NCI-H1436 (cell line): ENCODE results near the gene DNAH7.
"Not testable (repeated sequence)": the region's sequence is repeated elsewhere in the genome, so short reads cannot be mapped to it uniquely, and the experiment has no call there.

Source experiments
- DNase-seq: peaks from one replicate; lab custom pipeline; 2025; lab: John Stamatoyannopoulos, UW

DNAH7 gene

DNA sequence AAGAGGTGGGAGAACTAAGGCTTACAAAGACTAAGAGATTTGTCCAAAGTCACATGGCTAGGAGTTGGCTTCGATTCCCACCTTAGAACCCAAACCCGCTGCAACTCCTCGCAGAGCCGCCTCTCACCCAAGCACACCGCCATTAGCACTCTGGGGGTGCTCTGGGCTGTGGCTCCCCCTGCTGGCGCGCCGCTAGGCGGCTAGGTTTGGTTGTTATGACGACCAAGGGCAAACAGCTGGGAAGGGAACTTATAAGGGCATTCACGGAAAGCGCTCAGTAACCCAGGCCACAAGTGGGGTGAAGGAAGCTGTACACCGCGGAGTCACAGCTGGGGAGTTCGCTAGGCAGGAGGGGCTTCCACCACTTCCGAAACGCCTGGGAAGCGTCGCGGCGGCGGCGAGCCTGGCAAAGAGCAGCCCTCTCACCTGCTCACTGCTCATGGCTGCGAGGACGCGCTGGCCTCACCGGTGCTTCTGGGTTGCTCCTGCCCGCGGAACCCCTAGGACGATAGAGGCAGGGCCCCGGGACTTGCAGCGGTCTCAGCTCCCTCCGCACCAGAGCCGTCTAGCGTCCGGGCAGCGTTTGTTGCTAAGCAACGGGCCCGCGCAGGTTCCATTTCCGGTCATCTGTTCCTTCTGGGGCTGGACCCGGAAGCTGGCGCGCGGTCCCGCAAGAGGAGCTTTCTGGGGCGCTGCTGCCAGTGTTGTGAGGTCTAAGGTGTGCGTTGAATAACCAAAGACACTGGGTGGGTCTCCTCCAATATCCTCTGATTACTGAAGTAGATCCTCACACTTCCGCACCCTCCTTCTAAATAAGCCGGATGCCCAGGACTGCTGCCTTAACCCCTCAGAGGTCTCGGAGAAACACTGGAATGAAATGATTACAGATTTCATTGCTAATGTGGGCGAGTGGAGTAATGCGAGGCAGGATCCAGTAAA, at the start of gene DNAH7:
Gene DNAH7, minus strand, starts transcription at position 567 of the 939 bp plus-strand sequence. Its CDS starts 126 bp downstream, at position 441.
- peak; percentile 61 for DNase-seq

DNA sequence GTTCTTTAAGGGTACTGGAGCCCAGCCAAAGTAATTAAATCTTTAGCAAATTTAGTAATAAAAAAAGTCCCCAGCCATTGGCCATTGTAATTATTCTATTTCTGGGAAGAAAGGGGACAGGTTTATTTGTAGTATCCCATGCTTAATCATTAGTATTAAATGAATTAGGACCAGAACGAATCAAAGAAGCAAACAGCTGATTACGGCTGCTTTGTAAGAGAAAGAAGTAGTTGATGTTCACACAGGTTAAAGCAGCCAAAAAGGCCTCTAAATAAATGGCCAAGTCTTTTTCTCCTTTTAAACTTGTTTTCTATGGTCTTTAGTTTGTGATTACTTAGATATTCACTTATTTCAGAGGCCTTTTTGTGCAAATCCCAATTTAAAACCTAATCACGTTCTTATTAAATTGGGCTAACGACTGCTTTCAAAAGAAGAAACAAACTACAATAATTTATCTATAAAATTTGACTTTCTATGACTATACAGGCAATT, 48.6 kb upstream of the DNAH7 start:
- no peak for DNase-seq

DNA sequence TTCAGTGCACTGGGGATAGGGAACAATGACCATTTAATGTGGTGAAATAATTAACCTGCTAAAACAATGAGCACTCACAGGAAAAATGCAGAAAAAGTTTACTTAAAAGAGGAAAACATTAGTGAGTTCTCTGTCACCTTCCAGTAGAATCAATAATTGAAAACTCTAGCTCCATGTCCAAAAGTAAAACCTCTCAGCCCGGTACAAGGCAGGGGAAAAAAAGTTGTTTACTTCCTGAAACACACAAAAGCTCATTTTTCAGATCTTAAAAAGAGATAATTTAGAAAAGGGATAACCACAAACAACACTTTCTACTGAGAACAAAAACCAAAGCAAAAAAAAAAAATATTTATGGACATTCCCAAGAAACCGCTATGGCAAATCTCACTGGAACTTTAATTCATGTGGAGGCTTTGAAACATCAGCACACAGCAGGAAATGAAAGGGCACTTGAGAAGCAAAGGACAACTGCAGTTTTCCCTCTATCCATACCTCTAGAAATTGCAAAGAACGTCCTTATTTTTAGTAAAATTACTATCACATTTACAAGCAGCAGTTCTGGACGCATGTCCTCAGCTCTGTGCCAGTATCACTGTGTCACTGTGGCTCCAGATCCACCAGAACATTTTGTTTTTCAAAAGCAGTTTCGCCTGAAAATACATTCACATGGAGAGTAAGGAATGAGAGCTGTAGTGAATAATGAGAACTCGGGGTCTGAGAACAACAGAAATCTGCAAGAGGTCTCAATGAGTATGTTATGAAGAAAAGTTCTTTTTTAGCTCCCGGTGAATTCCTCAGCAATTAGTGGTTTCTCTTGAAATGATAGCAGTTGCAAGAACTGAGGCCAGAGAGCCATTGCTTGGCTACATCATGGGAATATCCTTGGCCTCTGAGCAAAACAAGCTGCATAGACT, 44.7 kb upstream of the DNAH7 start:
- no peak for DNase-seq

DNA sequence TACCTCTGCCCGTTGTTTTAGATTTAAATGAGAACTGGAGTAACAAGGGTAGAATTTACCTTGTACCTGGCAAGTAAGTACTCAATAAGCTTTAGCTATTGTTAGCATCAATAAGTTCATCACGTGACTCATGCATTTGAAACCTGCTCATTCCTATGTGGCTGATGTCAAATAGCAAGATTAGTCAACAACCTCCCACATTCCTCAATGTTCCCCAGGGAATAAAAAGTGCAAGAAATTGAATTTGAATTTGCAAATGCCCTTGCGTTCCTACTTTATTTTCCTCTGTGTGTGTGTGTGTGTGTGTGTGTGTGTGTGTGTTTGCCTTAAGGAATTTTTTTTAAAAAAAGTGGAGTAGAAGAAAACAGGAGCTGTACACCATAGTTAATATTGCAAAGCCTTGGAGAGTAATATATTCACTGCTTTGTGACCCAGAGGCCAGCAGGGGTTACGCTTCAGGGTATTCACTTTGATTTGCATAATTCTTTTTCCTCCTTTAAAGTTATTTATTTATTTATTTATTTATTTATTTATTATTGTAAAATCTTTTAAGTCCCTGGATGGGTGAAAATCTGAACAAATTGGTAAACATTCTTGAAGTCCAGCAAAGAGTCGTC, 43.9 kb upstream of the DNAH7 start:
- DNase-seq = no peak

DNA sequence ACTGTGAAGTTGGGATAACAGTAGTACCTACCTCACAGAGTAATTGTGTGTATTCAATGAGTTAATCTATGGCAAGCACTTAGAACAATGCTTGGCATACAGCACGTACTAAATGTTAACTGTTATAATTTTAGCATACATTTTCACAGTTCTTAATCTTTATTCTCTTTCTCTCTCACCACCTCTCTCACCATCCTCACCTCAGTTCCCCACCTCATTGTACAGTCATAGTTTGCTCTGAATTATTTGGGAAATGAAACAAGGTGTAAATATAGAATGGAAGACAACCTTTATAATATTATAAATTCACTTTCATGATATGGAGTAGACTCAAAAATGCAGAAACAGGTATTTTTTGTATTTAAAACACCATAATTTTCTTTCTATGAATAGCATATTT, 40.0 kb upstream of the DNAH7 start:
- DNase-seq = no peak

DNA sequence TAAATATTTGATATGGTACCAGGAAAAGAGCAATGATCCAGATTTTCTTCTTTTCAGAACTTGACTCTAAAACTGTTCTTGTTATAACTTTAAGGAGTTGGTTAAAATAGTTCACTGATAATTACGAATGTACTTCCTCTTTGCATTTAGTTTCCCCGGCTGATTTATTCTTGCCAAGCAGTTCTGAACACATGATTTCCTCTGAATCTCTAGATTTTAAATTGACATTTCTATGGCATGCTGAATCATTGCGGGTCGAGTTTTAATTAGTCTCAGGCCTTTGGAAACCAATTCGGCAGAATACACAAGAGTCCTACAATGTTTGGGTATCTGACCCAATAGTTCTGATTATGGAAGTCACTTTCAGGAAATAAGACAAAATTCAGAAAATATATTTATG, 37.3 kb upstream of the DNAH7 start:
- no peak for DNase-seq

DNA sequence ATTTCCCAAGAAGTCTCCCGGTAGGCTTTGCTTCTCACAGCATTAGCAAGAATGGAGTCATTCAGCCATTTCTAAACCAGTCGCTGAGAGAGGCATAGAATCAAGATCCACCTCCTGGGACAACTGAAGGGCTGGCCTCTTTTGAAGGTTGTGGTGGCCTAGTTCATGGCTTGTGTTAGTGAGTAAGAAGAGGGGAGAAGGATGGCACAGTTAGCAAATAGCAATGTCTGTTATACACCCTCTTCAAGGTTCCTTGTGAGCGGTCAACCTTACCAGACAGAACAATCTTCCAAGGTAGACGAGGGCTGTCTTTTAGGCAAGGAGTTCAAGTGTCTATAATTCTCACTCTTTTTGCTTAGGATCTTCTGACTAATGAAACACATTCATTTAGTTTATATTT, 35.4 kb upstream of the DNAH7 start:
- no peak for DNase-seq

DNA sequence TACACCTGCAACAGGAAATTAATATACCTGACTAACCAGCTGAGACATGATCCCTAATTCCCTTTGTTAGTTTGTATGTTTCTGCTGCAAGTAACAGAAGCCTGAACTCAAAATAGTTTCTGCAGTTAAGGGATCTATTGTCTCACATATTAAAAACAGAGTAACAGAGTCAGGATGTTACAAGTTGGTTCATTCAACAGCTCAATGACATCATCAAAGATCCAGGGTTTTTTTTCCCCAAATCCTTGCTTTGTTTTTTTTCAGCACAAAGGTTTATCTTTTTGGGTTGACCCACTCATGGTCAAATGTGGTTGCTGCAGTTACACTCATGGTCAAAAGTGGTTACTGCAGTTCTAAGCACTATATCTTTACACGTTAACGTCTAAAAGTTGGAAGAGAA, 35.0 kb upstream of the DNAH7 start:
- no peak for DNase-seq

DNA sequence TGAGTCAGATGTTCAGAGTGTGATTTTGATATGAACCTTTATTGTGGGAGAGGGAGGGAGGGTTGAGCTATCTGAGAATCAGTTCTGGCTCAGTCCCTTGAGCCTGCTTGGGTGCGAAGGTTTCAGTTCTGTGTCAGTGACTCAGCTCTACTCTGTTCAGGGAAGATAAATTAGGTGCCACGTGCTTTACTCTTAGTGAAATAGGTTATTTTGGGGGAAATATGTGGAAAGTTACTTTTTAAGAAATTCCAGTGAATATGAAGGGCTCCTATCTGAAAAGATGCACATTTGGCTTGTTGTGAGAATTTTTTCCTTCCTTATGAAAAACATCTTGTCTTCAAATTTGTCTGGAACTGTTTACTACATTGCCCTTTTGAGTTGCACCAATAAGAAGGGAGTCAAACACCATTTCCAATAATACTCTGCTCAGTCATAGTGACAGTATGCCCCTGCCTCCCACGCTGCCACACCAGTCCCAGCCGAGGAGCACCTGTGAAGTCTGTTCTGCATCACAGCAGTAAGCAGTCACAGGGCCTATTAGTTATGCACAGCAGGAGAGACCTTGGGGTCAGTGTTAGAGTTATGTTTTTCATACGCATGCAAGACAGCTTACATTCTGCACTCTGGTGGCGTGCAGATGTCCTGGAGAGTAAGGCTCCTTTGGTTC, 32.8 kb upstream of the DNAH7 start:
- DNase-seq = no peak

DNA sequence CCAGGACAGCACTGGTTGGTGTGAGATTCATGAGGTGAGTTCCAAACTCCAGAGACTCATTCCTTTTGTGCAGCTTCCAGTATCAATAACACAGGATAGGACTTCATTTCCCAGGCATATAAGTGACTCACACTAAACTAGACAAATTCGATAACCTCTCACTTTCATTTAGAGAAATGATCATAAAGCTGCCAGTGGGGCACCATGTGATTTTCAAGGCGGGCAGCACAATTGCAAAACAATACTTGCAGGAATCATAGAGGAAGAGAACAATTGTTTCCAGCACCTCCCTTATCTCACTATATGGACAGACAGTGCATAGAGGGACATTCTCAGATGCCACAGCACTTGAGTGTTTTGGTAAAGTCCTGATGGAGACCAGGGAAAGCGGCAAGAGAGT, 31.3 kb upstream of the DNAH7 start:
- DNase-seq = no peak

DNA sequence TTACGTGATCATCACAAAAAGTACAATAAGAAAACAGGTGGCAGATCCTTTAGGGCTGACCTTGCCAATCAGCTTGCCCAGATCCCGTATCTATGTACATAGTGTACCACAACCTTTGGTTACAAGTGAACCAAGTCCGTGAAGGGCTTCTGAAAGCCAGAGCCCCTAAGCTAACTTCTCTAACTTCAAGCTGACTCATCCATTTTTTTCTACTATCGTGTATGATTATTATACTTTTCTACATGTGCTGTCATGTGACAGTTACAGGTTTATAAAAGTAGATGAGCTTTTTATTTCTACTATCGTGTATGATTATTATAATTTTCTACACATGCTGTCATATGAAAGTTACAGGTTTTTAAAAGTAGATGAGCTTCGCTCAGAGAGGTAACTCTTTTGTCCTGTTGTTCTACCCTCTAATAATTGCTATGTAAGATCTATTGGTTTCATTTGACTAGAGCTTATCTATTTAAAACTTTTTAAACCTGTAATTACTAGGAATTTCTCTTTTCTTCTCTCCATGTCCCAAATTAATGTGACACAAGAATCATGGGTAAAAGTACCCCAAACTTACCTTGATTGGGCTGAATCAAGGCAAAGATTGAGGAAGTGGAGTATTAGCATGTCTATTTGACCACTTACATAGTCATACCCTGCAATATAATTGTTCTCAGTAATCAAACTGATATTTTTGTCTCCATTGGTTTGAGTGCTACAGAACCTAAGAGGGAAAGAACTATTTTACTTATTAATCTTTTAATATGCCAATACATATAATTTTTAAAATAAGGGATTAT, 29.4 kb upstream of the DNAH7 start:
- DNase-seq = no peak

DNA sequence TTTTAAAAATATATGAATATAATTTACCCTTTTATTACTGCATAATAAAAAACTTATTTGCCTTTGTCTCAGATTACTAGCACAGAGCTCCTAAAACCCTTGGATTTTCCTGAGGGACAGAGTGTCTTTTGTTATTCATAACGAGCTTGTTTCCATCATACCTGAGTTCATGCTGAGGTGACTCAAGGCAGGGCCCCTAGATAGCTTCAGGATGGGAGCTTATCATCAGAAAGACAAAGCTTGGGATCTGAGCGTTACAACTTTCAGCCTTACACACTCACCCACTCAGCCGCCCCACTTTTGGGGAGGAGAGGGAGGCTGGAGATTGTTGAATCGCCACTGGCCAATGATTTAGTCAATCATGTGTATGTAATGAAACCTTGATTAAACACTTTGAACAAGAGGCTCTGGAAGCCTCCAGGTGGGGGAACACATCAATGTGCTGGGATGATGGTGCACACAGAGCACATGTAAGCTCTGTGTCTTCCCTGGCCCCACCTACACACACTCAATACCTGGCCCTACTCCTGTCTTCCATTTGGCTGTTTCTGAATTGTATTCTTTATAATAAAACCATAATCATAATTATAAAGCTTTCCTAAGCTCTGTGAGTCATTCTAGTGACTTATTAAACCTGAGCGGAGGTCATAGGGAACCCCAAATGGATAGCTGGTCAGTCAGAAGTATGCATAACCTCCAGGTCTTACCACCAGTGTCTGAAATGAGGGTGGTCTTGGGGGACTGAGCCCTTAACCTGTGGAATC, 28.5 kb upstream of the DNAH7 start:
- DNase-seq = no peak

DNA sequence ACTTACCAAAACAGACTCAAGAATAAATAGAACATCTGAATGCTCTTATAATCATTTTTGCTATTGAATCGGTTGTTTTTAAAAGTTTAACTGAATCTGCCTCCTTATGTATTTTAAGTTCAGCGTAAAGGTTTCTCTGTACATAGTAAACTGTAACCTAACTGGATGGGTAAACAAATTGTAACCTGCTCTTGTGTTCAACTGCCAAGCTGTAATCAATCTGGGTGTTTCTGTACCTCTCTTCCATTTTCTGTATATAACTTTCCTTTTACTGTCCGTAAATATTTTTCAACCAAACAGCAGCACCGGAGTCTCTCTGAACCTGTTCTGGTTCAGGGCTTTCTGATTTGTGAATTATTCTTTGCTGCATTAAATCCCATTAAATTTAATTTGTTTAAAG, 27.6 kb upstream of the DNAH7 start:
- DNase-seq = no peak

DNA sequence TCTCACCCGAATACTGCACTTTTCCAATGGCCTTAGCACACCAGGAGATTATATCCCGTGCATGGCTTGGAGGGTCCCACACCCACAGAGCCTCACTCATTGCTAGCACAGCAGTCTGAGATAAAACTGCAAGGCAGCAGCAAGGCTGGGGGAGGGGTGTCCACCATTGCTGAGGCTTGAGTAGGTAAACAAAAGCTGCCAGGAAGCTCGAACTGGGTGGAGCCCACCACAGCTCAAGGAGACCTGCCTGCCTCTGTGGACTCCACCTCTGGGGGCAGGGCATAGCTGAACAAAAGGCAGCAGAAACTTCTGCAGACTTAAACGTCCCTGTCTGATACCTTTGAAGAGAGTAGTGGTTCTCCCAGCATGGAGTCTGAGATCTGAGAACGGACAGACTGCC, 20.8 kb upstream of the DNAH7 start:
- DNase-seq = not testable (repeated sequence)

DNA sequence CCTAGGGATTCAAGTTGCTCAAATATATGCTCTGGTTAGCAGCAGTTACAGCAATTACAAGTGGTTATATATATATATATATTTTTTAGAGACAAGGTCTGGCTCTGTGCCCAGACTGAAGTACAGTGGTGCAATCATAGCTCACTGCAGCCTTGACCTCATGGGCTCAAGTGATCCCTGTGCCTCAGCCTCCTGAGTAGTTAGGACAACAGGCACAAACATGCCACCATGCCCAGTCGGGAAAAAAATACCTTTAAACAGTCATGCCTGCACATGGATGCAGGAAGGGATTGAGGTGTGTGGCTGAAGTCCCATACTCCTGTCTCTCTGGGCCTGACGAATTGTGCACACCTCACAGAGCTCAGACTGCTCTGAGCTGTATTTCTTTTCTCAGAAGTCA, 19.6 kb upstream of the DNAH7 start:
- no peak for DNase-seq

DNA sequence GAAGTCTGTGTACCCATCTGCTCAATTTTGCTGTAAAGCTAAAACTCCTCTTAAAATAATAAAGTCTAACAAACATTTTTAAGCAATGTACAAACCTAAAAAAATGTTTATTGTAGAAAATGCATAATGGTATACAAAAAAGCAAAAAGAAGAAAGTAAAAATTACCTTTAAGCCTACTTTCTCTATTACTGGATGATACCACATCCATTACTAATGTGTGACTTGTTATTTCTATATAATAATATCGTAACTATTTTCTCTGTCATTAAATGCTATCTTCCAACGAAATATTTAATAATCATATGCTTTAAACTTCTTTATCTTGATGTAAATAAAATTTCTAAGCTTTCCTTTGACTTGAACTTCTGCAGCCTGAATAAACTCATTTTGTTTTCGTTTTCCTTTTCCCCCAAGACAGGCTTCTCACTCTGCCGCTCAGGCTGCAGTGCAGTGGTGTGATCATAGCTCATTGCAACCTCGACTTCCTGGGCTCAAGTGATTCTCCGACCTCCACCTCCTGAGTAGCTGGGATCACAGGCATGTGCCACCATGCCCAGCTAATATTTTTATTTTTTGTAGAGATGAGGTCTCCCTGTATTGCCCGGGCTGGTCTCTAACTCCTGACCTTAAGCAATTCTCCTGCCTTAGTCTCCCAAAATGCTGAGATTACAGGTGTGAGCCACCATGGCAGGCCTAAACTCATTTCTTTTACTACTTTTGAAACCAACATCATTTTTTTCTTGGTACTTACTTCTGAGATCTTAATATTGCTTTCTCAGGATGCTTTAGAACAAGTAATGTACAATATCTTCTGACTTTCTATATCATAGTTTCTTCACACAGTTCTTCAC, 18.1 kb upstream of the DNAH7 start:
- DNase-seq = no peak

DNA sequence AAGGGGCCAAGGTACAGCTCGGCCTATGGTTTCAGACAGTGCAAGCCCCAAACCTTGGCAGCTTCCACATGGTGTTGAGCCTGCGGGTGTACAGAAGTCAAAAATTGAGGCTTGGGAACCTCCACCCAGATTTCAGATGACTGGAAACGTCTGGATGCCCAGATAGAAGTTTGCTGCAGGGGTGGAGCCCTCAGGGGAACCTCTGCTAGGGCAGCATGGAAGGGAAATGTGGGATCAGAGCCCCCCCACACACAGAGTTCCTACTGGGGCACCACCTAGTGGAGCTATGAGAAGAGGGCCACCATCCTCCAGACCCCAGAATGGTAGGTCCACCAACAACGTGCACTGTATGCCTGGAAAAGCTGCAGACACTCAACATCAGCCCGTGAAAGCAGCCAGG, 15.0 kb upstream of the DNAH7 start:
- DNase-seq = no peak

DNA sequence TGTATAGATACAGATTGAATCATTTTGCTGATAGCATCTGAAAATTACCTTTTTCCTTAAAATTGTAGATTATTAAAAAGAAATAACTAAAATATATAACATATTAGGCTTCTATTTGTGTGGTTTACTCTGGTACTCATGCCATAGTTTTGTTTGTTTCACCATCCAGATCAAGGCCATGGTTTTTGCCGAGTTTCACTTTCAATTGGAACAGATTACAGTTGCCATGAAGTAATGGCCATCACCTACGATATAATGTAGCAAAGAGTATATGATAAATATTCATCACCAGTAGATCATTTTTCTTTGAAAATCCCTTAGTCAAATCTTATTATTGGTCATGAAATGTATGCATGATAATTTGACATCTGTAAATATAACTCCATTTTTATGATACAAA, 11.9 kb upstream of the DNAH7 start:
- DNase-seq = no peak

DNA sequence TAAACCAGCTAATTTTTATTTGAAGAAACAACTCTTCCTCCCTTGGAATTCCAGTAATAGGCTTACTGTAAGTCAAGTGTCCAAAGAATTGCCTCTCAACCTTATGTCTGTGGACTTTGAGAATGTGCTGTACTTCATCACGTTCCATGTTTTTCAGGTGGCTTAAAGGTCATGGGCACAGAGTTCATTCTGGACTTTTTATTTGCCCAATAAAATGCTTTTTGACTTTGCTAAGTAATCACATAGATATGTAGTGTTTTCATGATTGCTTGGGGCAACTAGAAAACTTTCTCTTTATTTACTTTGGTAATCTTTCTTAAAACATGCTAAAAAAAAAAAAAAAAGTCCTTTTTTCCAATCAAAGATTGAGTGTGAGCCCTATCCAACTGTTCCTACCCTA, 10.4 kb upstream of the DNAH7 start:
- DNase-seq = no peak
